Body of pancreas (tissue), 4 donors: ENCODE data around the gene SEMA3D. TPM values are rescaled to one million over a fixed set of nuclear protein-coding genes. Genes with fewer than 3 reads are reported as not detected.

Source experiments
- ATAC-seq: fragments of 150-250 bp; one replicate; pipeline ENCODE4 v1.9.1; 2016
- DNase-seq, 4 donors: peaks; one replicate each; pipeline ENCODE4 v3.0.0-alpha.2; 2019
- H3K27ac ChIP-seq, 4 donors: fragments of 200-600 bp; sonication (generic); 1 replicate in 3 of 4; 2 replicates in 1 of 4; pipeline versions ENCODE4 v1.5.1 to v1.6.1; 2016 to 2019; ENCODE audit warnings: mild to moderate bottlenecking in 1 of 4, mixed read lengths in 1 of 4, moderate library complexity in 1 of 4
- H3K27me3 ChIP-seq, 2 donors: fragments of 200-600 bp; sonication (generic); one replicate each; pipeline ENCODE4 v1.6.0; 2016; ENCODE audit warnings: mild to moderate bottlenecking in 1 of 2
- H3K36me3 ChIP-seq, 2 donors: fragments of 200-600 bp; sonication (generic); replicated peaks in 1 of 2; 2 replicates each; pipeline ENCODE4 v1.5.1; 2016; ENCODE audit warnings: low read depth in 2 of 2; ENCODE audit not compliant: insufficient read depth in 1 of 2
- H3K4me1 ChIP-seq: fragments of 200-600 bp; sonication (generic); one replicate; pipeline ENCODE4 v1.6.0; 2016
- H3K4me3 ChIP-seq, 2 donors: fragments of 200-600 bp; sonication (generic); 1 replicate in 1 of 2; 2 replicates in 1 of 2; pipeline ENCODE4 v1.5.1; 2016 to 2019
- H3K9me3 ChIP-seq, 3 donors: fragments of 200-600 bp; sonication (generic); 1 replicate in 2 of 3; 2 replicates in 1 of 3; pipeline ENCODE4 v1.5.1; 2016
- POLR2A ChIP-seq, 3 donors: fragments of 450-650 bp; IDR thresholded peaks; one replicate each; pipeline ENCODE4 v1.6.1; 2016; ENCODE audit warnings: antibody characterized with exemption in 3 of 3, mild to moderate bottlenecking in 2 of 3
- WGBS, 2 donors: methylation state at CpG; one replicate each; pipeline ENCODE4 v1.1.5; 2017; 5-methylcytosine and 5-hydroxymethylcytosine counted together
- intact Hi-C: fragments of 100-400 bp; cut with DNase I; formaldehyde crosslinking; loops from one replicate; pipeline ENCODE4 v1.15.1; 2023
- total RNA-seq, 2 donors: library from RNA; depleted of rRNA; stranded (reverse); fragments of >200 nt; gene quantifications; one replicate each; pipeline ENCODE4 v1.1.0, GENCODE V29; 2016
- TF ChIP-seq, protein P1 (sequence below), 7 experiments: fragments of 450-650 bp in 4 of 7; fragments of 200-600 bp in 3 of 7; sonication (generic) in 3 of 7; IDR thresholded peaks; one replicate each; pipeline ENCODE4 v1.5.1; 2016 to 2019; ENCODE audit warnings: antibody characterized with exemption in 7 of 7

SEMA3D gene
- total RNA-seq, 2 donors from 2014 or later: 0.66 to 1.3 TPM

DNA sequence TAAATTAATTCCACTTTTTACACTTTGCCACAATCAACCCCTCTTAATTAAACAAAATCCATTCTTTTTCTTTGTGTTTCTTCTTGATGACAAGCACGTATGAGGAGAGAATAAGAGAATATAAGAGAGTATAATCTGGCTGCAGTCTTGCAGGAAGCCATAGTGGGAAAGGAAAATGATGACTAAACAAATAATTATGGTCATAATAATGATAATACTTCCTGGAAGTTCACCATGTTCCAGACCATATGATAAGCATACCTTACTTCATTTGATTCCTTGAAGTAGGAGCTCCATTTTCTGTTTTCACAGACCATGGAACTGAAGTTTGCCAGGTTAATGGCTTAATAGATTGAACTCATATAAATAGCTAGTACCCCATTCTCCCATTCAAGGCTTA lies 237.8 kb downstream of the SEMA3D start:
- WGBS, 2 donors: 33 to 39% methylated on average over 1 of the region's 1 CpG
- no peaks in the 10 kb centered on the region for H3K4me1 ChIP-seq
- DNase-seq (no peak), ATAC-seq (no peak)
- H3K36me3 ChIP-seq: no peaks in the 10 kb centered on the region
- TF ChIP-seq, protein P1, sequence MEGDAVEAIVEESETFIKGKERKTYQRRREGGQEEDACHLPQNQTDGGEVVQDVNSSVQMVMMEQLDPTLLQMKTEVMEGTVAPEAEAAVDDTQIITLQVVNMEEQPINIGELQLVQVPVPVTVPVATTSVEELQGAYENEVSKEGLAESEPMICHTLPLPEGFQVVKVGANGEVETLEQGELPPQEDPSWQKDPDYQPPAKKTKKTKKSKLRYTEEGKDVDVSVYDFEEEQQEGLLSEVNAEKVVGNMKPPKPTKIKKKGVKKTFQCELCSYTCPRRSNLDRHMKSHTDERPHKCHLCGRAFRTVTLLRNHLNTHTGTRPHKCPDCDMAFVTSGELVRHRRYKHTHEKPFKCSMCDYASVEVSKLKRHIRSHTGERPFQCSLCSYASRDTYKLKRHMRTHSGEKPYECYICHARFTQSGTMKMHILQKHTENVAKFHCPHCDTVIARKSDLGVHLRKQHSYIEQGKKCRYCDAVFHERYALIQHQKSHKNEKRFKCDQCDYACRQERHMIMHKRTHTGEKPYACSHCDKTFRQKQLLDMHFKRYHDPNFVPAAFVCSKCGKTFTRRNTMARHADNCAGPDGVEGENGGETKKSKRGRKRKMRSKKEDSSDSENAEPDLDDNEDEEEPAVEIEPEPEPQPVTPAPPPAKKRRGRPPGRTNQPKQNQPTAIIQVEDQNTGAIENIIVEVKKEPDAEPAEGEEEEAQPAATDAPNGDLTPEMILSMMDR (IDR thresholded peaks at IDR 0.05): no peak
- no peak for TF ChIP-seq POLR2A (IDR thresholded peaks at IDR 0.05)
- intact Hi-C loops: no loop called here
- H3K9me3 ChIP-seq: no peaks in the 10 kb centered on the region
- no peak overlapping the region for H3K4me3 ChIP-seq
- no peaks in the 10 kb centered on the region for H3K27me3 ChIP-seq
- H3K27ac ChIP-seq: no peak overlapping the region

GRCh38 chr7:84948634-84949033 lies 238.2 kb downstream of the SEMA3D start:
- no peaks in the 10 kb centered on the region for H3K9me3 ChIP-seq
- intact Hi-C loops: no loop called here
- DNase-seq: no peak
- TF ChIP-seq POLR2A (IDR thresholded peaks at IDR 0.05): no peak
- TF ChIP-seq, protein P1 (IDR thresholded peaks at IDR 0.05): no peak
- H3K27ac ChIP-seq: no peak overlapping the region
- WGBS, 2 donors: 60 to 81% methylated on average over 2 of the region's 2 CpGs
- ATAC-seq: no peak
- H3K27me3 ChIP-seq: no peaks in the 10 kb centered on the region
- no peaks in the 10 kb centered on the region for H3K4me1 ChIP-seq
- no peak overlapping the region for H3K4me3 ChIP-seq
- no peaks in the 10 kb centered on the region for H3K36me3 ChIP-seq

DNA sequence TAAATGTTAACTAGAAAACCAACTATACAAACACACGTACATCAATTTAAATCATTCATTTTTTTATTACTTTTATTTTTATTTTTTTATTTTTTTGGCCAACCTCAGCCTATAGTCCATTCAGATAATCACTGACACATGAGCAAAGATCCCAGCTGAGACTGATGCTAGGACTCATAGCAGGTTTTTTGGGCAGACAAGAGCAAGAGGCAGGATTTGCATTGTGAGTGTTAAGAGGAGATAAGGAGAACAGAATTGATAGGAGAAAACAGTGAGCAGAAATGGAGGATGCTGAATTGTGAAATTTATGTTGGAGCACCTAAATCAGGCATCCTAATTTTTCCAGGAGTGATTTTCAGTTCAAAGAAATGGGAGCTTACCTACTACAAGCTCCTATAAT lies 240.3 kb downstream of the SEMA3D start:
- WGBS, 2 donors: 51 to 65% methylated on average over 1 of the region's 1 CpG

More for the DNA sequence above, 240.3 kb downstream of the SEMA3D start:
- DNase-seq (no peak), ATAC-seq (no peak)
- H3K27ac ChIP-seq: no peak overlapping the region
- no peaks in the 10 kb centered on the region for H3K27me3 ChIP-seq
- intact Hi-C loops: no loop called here
- TF ChIP-seq POLR2A (IDR thresholded peaks at IDR 0.05): no peak
- TF ChIP-seq, protein P1 (IDR thresholded peaks at IDR 0.05): no peak
- H3K4me3 ChIP-seq: no peak overlapping the region
- H3K4me1 ChIP-seq: no peaks in the 10 kb centered on the region
- no peaks in the 10 kb centered on the region for H3K9me3 ChIP-seq
- H3K36me3 ChIP-seq: no peaks in the 10 kb centered on the region
